WERI-Rb-1 (cell line): Measurements from ENCODE around the gene VPS11.

ENCODE experiments used
- DNase-seq: peaks from one replicate; pipeline ENCODE4 v3.0.0-alpha.2; 2020
- H3K27ac ChIP-seq: fragments of 250-450 bp; sonication (Bioruptor Pico); 2 replicates; pipeline ENCODE4 v1.5.1; 2020; ENCODE audit warnings: mild to moderate bottlenecking, moderate library complexity
- H3K27me3 ChIP-seq: fragments of 250-450 bp; sonication (Bioruptor Pico); 2 replicates; pipeline ENCODE4 v1.5.1; 2021; ENCODE audit warnings: mild to moderate bottlenecking, low read depth, moderate library complexity; ENCODE audit not compliant: insufficient read depth, severe bottlenecking
- H3K36me3 ChIP-seq: fragments of 250-450 bp; sonication (Bioruptor Pico); 2 replicates; pipeline ENCODE4 v1.5.1; 2020; ENCODE audit warnings: mild to moderate bottlenecking, moderate library complexity
- H3K4me3 ChIP-seq: 2 replicates; pipeline ENCODE4 v1.5.1; 2011; ENCODE audit warnings: low read depth, mild to moderate bottlenecking, control low read depth, low read length
- H3K9me3 ChIP-seq: fragments of 250-450 bp; sonication (Bioruptor Pico); 2 replicates; pipeline ENCODE4 v1.5.1; 2021; ENCODE audit warnings: mild to moderate bottlenecking, moderate library complexity; ENCODE audit not compliant: severe bottlenecking
- TF ChIP-seq, protein P1 (sequence below): IDR thresholded peaks from 2 replicates; pipeline ENCODE4 v1.5.1; 2011; ENCODE audit warnings: low read depth, mild to moderate bottlenecking, control low read depth, inconsistent platforms, low read length

Gene VPS11

GRCh38 chr11:119115484-119116234, 48.0 kb downstream of the VPS11 start:
- H3K27me3 ChIP-seq = no peaks in the 10 kb centered on the region
- DNase-seq = no peak
- no peak overlapping the region for H3K4me3 ChIP-seq
- H3K27ac ChIP-seq = no peak overlapping the region
- TF ChIP-seq, protein P1, sequence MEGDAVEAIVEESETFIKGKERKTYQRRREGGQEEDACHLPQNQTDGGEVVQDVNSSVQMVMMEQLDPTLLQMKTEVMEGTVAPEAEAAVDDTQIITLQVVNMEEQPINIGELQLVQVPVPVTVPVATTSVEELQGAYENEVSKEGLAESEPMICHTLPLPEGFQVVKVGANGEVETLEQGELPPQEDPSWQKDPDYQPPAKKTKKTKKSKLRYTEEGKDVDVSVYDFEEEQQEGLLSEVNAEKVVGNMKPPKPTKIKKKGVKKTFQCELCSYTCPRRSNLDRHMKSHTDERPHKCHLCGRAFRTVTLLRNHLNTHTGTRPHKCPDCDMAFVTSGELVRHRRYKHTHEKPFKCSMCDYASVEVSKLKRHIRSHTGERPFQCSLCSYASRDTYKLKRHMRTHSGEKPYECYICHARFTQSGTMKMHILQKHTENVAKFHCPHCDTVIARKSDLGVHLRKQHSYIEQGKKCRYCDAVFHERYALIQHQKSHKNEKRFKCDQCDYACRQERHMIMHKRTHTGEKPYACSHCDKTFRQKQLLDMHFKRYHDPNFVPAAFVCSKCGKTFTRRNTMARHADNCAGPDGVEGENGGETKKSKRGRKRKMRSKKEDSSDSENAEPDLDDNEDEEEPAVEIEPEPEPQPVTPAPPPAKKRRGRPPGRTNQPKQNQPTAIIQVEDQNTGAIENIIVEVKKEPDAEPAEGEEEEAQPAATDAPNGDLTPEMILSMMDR = no peak
- peaks cover 22% of the 10 kb centered on the region for H3K36me3 ChIP-seq
- H3K9me3 ChIP-seq = no peaks in the 10 kb centered on the region

- Histone ChIP-seq H3K36me3 (peaks cover 17% of the 10 kb centered on the region), H3K4me3 (no peak overlapping the region), H3K27me3 (no peaks in the 10 kb centered on the region), H3K27ac (no peak overlapping the region), H3K9me3 (no peaks in the 10 kb centered on the region)
- no peak for DNase-seq
- TF ChIP-seq, protein P1 = no peak
These were observed 48.6 kb downstream of the VPS11 start for GRCh38 chr11:119116235-119116594.

- Histone ChIP-seq H3K27me3 (no peaks in the 10 kb centered on the region), H3K4me3 (no peak overlapping the region), H3K36me3 (peaks cover 14% of the 10 kb centered on the region), H3K27ac (no peak overlapping the region), H3K9me3 (no peaks in the 10 kb centered on the region)
- TF ChIP-seq, protein P1 = no peak
- no peak for DNase-seq
These were observed 49.0 kb downstream of the VPS11 start for GRCh38 chr11:119116601-119117000.

- H3K4me3 ChIP-seq = no peak overlapping the region
- H3K36me3 ChIP-seq = peaks cover 18% of the 10 kb centered on the region
- H3K27me3 ChIP-seq = no peaks in the 10 kb centered on the region
- TF ChIP-seq, protein P1 = no peak
- no peak overlapping the region for H3K27ac ChIP-seq
- no peaks in the 10 kb centered on the region for H3K9me3 ChIP-seq
- DNase-seq = no peak
These were observed 49.5 kb downstream of the VPS11 start for GRCh38 chr11:119117004-119117706.

DNA sequence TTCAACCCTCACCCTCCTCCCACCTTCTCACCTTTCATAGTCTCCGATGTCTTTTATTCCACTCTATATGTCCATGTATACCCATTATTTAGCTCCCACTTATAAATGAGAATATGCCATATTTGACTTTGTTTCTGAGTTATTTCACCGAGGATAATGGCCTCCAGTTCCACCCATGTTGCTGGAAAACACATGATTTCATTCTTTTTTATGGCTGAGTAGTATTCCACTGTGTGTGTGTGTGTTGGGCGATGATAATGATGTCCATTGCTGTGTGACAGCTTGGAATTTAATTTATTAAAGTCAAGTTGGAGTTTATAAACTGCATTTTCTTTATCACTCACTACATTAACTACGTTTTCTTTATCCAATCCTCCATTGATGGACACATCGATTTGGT, 50.6 kb downstream of the VPS11 start:
- TF ChIP-seq, protein P1 = no peak
- H3K27me3 ChIP-seq = no peaks in the 10 kb centered on the region
- no peak for DNase-seq
- no peaks in the 10 kb centered on the region for H3K9me3 ChIP-seq
- no peak overlapping the region for H3K27ac ChIP-seq
- H3K36me3 ChIP-seq = peaks cover 18% of the 10 kb centered on the region
- H3K4me3 ChIP-seq = no peak overlapping the region
